Ishikawa (cell line): ENCODE results near the gene LUC7L3.
A peak's percentile ranks its signal among the peaks of the same experiment; 100 is the strongest.

ENCODE experiments used
- CEBPB ChIP-seq: IDR thresholded peaks from 2 replicates; pipeline ENCODE4 v1.6.1; 2012
- CREB1 ChIP-seq: IDR thresholded peaks from 2 replicates; pipeline ENCODE4 v1.6.1; 2012; ENCODE audit warnings: low read depth
- EGR1 ChIP-seq: IDR thresholded peaks from 2 replicates; pipeline ENCODE4 v1.6.1; 2012
- EP300 ChIP-seq: IDR thresholded peaks from 2 replicates; pipeline ENCODE4 v1.6.1; 2012; ENCODE audit warnings: borderline replicate concordance
- FOXM1 ChIP-seq: IDR thresholded peaks from 2 replicates; pipeline ENCODE4 v1.6.1; 2012; ENCODE audit warnings: low read depth, borderline replicate concordance
- MAX ChIP-seq: IDR thresholded peaks from 2 replicates; pipeline ENCODE4 v1.6.1; 2012
- NFIC ChIP-seq: IDR thresholded peaks from 2 replicates; pipeline ENCODE4 v1.6.1; 2012
- RAD21 ChIP-seq: IDR thresholded peaks from 2 replicates; pipeline ENCODE4 v1.6.1; 2012; ENCODE audit warnings: low read depth
- TAF1 ChIP-seq: IDR thresholded peaks from 2 replicates; pipeline ENCODE4 v1.6.1; 2012; ENCODE audit warnings: low read depth, mild to moderate bottlenecking
- TCF12 ChIP-seq: IDR thresholded peaks from 2 replicates; pipeline ENCODE4 v1.6.1; 2012; ENCODE audit warnings: low read depth
- TEAD4 ChIP-seq: IDR thresholded peaks from 2 replicates; pipeline ENCODE4 v1.6.1; 2012
- USF1 ChIP-seq: IDR thresholded peaks from 2 replicates; pipeline ENCODE4 v1.6.1; 2012
- YY1 ChIP-seq: IDR thresholded peaks from 2 replicates; pipeline ENCODE4 v1.6.1; 2012; ENCODE audit warnings: low read depth
- ZBTB7A ChIP-seq: IDR thresholded peaks from 2 replicates; pipeline ENCODE4 v1.6.1; 2012; ENCODE audit warnings: low read depth
- TF ChIP-seq, protein P1 (sequence below): IDR thresholded peaks from 2 replicates; pipeline ENCODE4 v1.6.1; 2012; ENCODE audit warnings: low read depth, mild to moderate bottlenecking

Gene LUC7L3, protein sequence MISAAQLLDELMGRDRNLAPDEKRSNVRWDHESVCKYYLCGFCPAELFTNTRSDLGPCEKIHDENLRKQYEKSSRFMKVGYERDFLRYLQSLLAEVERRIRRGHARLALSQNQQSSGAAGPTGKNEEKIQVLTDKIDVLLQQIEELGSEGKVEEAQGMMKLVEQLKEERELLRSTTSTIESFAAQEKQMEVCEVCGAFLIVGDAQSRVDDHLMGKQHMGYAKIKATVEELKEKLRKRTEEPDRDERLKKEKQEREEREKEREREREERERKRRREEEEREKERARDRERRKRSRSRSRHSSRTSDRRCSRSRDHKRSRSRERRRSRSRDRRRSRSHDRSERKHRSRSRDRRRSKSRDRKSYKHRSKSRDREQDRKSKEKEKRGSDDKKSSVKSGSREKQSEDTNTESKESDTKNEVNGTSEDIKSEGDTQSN

GRCh38 chr17:50719144-50719923, at the start of gene LUC7L3:
Gene LUC7L3 (plus strand): TSS chr17:50719603. CDS start chr17:50719733, 130 bp downstream.
- TF ChIP-seq CREB1 = no peak
- TF ChIP-seq RAD21 = no peak
- peak; percentile 31 for TF ChIP-seq USF1
- peak; percentile 56; the same call in 1 of the 2 replicates for TF ChIP-seq TCF12
- TF ChIP-seq FOXM1 = no peak
- peak; percentile 74 for TF ChIP-seq TAF1
- no peak for TF ChIP-seq NFIC
- TF ChIP-seq TEAD4 = peak; percentile 50
- no peak; the same call in 1 of the 2 replicates for TF ChIP-seq EP300
- TF ChIP-seq MAX = peak; percentile 96
- no peak for TF ChIP-seq ZBTB7A
- TF ChIP-seq YY1 = peak; percentile 94
- peak; percentile 30; the same call in 1 of the 2 replicates for TF ChIP-seq EGR1
- TF ChIP-seq, protein P1, sequence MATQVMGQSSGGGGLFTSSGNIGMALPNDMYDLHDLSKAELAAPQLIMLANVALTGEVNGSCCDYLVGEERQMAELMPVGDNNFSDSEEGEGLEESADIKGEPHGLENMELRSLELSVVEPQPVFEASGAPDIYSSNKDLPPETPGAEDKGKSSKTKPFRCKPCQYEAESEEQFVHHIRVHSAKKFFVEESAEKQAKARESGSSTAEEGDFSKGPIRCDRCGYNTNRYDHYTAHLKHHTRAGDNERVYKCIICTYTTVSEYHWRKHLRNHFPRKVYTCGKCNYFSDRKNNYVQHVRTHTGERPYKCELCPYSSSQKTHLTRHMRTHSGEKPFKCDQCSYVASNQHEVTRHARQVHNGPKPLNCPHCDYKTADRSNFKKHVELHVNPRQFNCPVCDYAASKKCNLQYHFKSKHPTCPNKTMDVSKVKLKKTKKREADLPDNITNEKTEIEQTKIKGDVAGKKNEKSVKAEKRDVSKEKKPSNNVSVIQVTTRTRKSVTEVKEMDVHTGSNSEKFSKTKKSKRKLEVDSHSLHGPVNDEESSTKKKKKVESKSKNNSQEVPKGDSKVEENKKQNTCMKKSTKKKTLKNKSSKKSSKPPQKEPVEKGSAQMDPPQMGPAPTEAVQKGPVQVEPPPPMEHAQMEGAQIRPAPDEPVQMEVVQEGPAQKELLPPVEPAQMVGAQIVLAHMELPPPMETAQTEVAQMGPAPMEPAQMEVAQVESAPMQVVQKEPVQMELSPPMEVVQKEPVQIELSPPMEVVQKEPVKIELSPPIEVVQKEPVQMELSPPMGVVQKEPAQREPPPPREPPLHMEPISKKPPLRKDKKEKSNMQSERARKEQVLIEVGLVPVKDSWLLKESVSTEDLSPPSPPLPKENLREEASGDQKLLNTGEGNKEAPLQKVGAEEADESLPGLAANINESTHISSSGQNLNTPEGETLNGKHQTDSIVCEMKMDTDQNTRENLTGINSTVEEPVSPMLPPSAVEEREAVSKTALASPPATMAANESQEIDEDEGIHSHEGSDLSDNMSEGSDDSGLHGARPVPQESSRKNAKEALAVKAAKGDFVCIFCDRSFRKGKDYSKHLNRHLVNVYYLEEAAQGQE = no peak
- no peak for TF ChIP-seq CEBPB

DNA sequence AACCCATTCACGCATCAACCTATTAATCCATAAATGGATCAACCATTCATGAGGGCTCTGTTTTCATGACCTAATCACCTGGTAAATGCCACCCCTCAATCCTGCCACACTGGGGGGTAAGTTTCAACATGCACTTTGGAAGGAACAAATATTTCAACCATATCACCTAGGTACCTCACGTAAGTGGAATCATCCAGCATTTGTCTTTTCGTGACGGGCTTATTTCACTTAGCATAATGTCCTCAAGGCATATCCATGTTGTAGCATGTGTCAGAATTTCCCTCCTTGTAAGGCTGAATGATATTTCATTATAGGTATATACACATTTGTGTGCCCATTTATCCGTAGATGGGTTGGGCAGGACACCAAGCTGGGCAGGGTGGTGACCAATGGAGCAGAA, 47.3 kb upstream of the LUC7L3 start:
- TF ChIP-seq EP300 (no peak), CEBPB (no peak), TEAD4 (no peak), CREB1 (no peak), RAD21 (no peak), TAF1 (no peak), ZBTB7A (no peak), YY1 (no peak), TCF12 (no peak), FOXM1 (no peak), EGR1 (no peak), USF1 (no peak), NFIC (no peak), MAX (no peak)
- TF ChIP-seq, protein P1 = no peak

GRCh38 chr17:50672831-50673551, 46.4 kb upstream of the LUC7L3 start:
- TF ChIP-seq ZBTB7A = no peak
- TF ChIP-seq TEAD4 = no peak
- TF ChIP-seq EP300 = no peak
- no peak for TF ChIP-seq FOXM1
- no peak for TF ChIP-seq YY1
- TF ChIP-seq CEBPB = no peak
- no peak for TF ChIP-seq TCF12
- TF ChIP-seq, protein P1 = no peak
- TF ChIP-seq USF1 = no peak
- no peak for TF ChIP-seq EGR1
- no peak for TF ChIP-seq NFIC
- TF ChIP-seq CREB1 = no peak
- no peak for TF ChIP-seq TAF1
- TF ChIP-seq MAX = no peak
- TF ChIP-seq RAD21 = no peak
